NB4 (cell line): ENCODE measurements around the gene CPED1.

ENCODE experiments used
- MAX ChIP-seq: IDR thresholded peaks from 2 replicates; pipeline ENCODE4 v1.6.1; 2011; ENCODE audit warnings: low read depth, low read length
- MYC ChIP-seq: IDR thresholded peaks from 2 replicates; pipeline ENCODE4 v1.6.1; 2011; ENCODE audit warnings: low read depth, low read length
- POLR2A ChIP-seq: IDR thresholded peaks from 2 replicates; pipeline ENCODE4 v1.6.1; 2011; ENCODE audit warnings: mild to moderate bottlenecking; ENCODE audit not compliant: insufficient read length; ENCODE audit errors: extremely low read depth
- TF ChIP-seq, protein P1 (sequence below): IDR thresholded peaks from one replicate; pipeline ENCODE4 v1.5.1; 2012; ENCODE audit warnings: low read depth, low read length

DNA sequence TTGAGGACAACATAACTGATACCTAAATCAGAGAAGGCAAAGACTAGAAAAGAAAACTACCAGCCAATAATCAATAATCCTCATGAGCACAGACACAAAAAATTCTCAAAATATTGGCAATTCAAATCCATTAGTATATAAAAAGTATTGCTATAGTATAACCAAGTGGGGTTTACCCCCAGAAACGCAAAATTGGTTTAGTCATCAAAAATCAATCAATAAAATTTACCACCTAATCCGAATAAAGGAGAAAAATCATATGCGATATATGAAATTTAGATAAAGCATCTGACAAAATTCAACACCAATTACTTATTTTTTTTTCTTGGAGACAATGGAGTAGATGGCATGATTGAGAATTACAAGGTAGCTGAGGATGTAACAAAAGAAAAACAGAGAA lies 49.2 kb upstream of the CPED1 start:
- TF ChIP-seq, protein P1, sequence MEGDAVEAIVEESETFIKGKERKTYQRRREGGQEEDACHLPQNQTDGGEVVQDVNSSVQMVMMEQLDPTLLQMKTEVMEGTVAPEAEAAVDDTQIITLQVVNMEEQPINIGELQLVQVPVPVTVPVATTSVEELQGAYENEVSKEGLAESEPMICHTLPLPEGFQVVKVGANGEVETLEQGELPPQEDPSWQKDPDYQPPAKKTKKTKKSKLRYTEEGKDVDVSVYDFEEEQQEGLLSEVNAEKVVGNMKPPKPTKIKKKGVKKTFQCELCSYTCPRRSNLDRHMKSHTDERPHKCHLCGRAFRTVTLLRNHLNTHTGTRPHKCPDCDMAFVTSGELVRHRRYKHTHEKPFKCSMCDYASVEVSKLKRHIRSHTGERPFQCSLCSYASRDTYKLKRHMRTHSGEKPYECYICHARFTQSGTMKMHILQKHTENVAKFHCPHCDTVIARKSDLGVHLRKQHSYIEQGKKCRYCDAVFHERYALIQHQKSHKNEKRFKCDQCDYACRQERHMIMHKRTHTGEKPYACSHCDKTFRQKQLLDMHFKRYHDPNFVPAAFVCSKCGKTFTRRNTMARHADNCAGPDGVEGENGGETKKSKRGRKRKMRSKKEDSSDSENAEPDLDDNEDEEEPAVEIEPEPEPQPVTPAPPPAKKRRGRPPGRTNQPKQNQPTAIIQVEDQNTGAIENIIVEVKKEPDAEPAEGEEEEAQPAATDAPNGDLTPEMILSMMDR: no peak
- TF ChIP-seq POLR2A (no peak), MAX (no peak), MYC (no peak)
